ENCODE measurements around the gene CD9. TPM values are rescaled to one million over a fixed set of nuclear protein-coding genes. Genes with fewer than 3 reads are reported as not detected.
"Not testable (repeated sequence)": the region's sequence is repeated elsewhere in the genome, so short reads cannot be mapped to it uniquely, and the experiment has no call there.

CD9 gene
- total and polyA plus RNA-seq, 2 donors: 215 to 554 TPM

GRCh38 chr12:6199531-6200255, 507 bp upstream of the CD9 start:
- H3K4me1 ChIP-seq (ENCODE audit: insufficient read depth): no peaks in the 10 kb centered on the region
- no peak for DNase-seq (ENCODE audit: extremely low spot score)
- peak overlapping the region; percentile 93 for H3K27ac ChIP-seq (ENCODE audit: low read depth)
- no peaks in the 10 kb centered on the region for H3K36me3 ChIP-seq (ENCODE audit: insufficient read depth)
- WGBS: 4% methylated on average over 42 of the region's 42 CpGs
- peak overlapping the region; percentile 93 for H3K4me3 ChIP-seq (ENCODE audit: low read depth, low read length)

- Histone ChIP-seq H3K4me1 (ENCODE audit: insufficient read depth) (no peaks in the 10 kb centered on the region), H3K27ac (ENCODE audit: low read depth) (peak overlapping the region; percentile 88), H3K4me3 (ENCODE audit: low read depth, low read length) (peak overlapping the region; percentile 93), H3K36me3 (ENCODE audit: insufficient read depth) (no peaks in the 10 kb centered on the region)
- DNase-seq (ENCODE audit: extremely low spot score): no peak
- WGBS: 10% methylated on average over 15 of the region's 15 CpGs
Measured at GRCh38 chr12:6201213-6201608, 1.0 kb downstream of the CD9 start.

- H3K27ac ChIP-seq (ENCODE audit: low read depth): peak overlapping the region; percentile 24
- 74% methylated on average over 3 of the region's 3 CpGs for WGBS
- H3K36me3 ChIP-seq (ENCODE audit: insufficient read depth): no peaks in the 10 kb centered on the region
- no peaks in the 10 kb centered on the region for H3K4me1 ChIP-seq (ENCODE audit: insufficient read depth)
- DNase-seq (ENCODE audit: extremely low spot score): no peak
- peak overlapping the region; percentile 93 for H3K4me3 ChIP-seq (ENCODE audit: low read depth, low read length)
Measured at GRCh38 chr12:6201826-6202225, 1.6 kb downstream of the CD9 start.

GRCh38 chr12:6202304-6202703, 2.1 kb downstream of the CD9 start:
- 45% methylated on average over 6 of the region's 6 CpGs for WGBS
- H3K27ac ChIP-seq (ENCODE audit: low read depth): peak overlapping the region; percentile 24
- no peaks in the 10 kb centered on the region for H3K4me1 ChIP-seq (ENCODE audit: insufficient read depth)
- no peak for DNase-seq (ENCODE audit: extremely low spot score)
- H3K4me3 ChIP-seq (ENCODE audit: low read depth, low read length): peak overlapping the region; percentile 93
- H3K36me3 ChIP-seq (ENCODE audit: insufficient read depth): no peaks in the 10 kb centered on the region

GRCh38 chr12:6202846-6203245, 2.6 kb downstream of the CD9 start:
- Histone ChIP-seq H3K36me3 (ENCODE audit: insufficient read depth) (no peaks in the 10 kb centered on the region), H3K4me3 (ENCODE audit: low read depth, low read length) (no peak overlapping the region), H3K27ac (ENCODE audit: low read depth) (no peak overlapping the region), H3K4me1 (ENCODE audit: insufficient read depth) (no peaks in the 10 kb centered on the region)
- WGBS: 69% methylated on average over 3 of the region's 3 CpGs
- DNase-seq (ENCODE audit: extremely low spot score): no peak

- Histone ChIP-seq H3K36me3 (ENCODE audit: insufficient read depth) (no peaks in the 10 kb centered on the region), H3K4me3 (ENCODE audit: low read depth, low read length) (no peak overlapping the region), H3K27ac (ENCODE audit: low read depth) (peak overlapping the region; percentile 25), H3K4me1 (ENCODE audit: insufficient read depth) (no peaks in the 10 kb centered on the region)
- DNase-seq (ENCODE audit: extremely low spot score): no peak
- 87% methylated on average over 3 of the region's 3 CpGs for WGBS
Measured at GRCh38 chr12:6203601-6204000, 3.4 kb downstream of the CD9 start.

- H3K4me1 ChIP-seq (ENCODE audit: insufficient read depth): no peaks in the 10 kb centered on the region
- WGBS: 39% methylated on average over 5 of the region's 5 CpGs
- DNase-seq (ENCODE audit: extremely low spot score): no peak
- no peak overlapping the region for H3K4me3 ChIP-seq (ENCODE audit: low read depth, low read length)
- H3K27ac ChIP-seq (ENCODE audit: low read depth): peak overlapping the region; percentile 61
- H3K36me3 ChIP-seq (ENCODE audit: insufficient read depth): no peaks in the 10 kb centered on the region
Measured at GRCh38 chr12:6204533-6205143, 4.4 kb downstream of the CD9 start.

- no peak overlapping the region for H3K4me3 ChIP-seq (ENCODE audit: low read depth, low read length)
- H3K27ac ChIP-seq (ENCODE audit: low read depth): peak overlapping the region; percentile 61
- peaks cover 1% of the 10 kb centered on the region for H3K4me1 ChIP-seq (ENCODE audit: insufficient read depth)
- H3K36me3 ChIP-seq (ENCODE audit: insufficient read depth): no peaks in the 10 kb centered on the region
- 19% methylated on average over 8 of the region's 8 CpGs for WGBS
- no peak for DNase-seq (ENCODE audit: extremely low spot score)
Measured at GRCh38 chr12:6205144-6205539, 4.9 kb downstream of the CD9 start.

GRCh38 chr12:6205761-6206160, 5.6 kb downstream of the CD9 start:
- Histone ChIP-seq H3K4me3 (ENCODE audit: low read depth, low read length) (no peak overlapping the region), H3K36me3 (ENCODE audit: insufficient read depth) (no peaks in the 10 kb centered on the region), H3K4me1 (ENCODE audit: insufficient read depth) (peaks cover 1% of the 10 kb centered on the region), H3K27ac (ENCODE audit: low read depth) (peak overlapping the region; percentile 61)
- no peak for DNase-seq (ENCODE audit: extremely low spot score)
- 37% methylated on average over 2 of the region's 2 CpGs for WGBS

GRCh38 chr12:6206327-6206726, 6.1 kb downstream of the CD9 start:
- Histone ChIP-seq H3K27ac (ENCODE audit: low read depth) (no peak overlapping the region), H3K4me3 (ENCODE audit: low read depth, low read length) (no peak overlapping the region), H3K4me1 (ENCODE audit: insufficient read depth) (peaks cover 1% of the 10 kb centered on the region), H3K36me3 (ENCODE audit: insufficient read depth) (no peaks in the 10 kb centered on the region)
- DNase-seq (ENCODE audit: extremely low spot score): no peak
- 57% methylated on average over 4 of the region's 4 CpGs for WGBS

- no peak overlapping the region for H3K4me3 ChIP-seq (ENCODE audit: low read depth, low read length)
- H3K27ac ChIP-seq (ENCODE audit: low read depth): peak overlapping the region; percentile 16
- H3K4me1 ChIP-seq (ENCODE audit: insufficient read depth): peaks cover 1% of the 10 kb centered on the region
- H3K36me3 ChIP-seq (ENCODE audit: insufficient read depth): no peaks in the 10 kb centered on the region
- WGBS: 35% methylated on average over 9 of the region's 9 CpGs
- no peak for DNase-seq (ENCODE audit: extremely low spot score)
Measured at GRCh38 chr12:6207259-6207925, 7.2 kb downstream of the CD9 start.

- H3K36me3 ChIP-seq (ENCODE audit: insufficient read depth): no peaks in the 10 kb centered on the region
- H3K4me3 ChIP-seq (ENCODE audit: low read depth, low read length): no peak overlapping the region
- DNase-seq (ENCODE audit: extremely low spot score): no peak
- H3K4me1 ChIP-seq (ENCODE audit: insufficient read depth): peaks cover 1% of the 10 kb centered on the region
- WGBS: 70% methylated on average over 6 of the region's 6 CpGs
- no peak overlapping the region for H3K27ac ChIP-seq (ENCODE audit: low read depth)
Measured at GRCh38 chr12:6208130-6208529, 7.9 kb downstream of the CD9 start.

- DNase-seq (ENCODE audit: extremely low spot score); H3K36me3 ChIP-seq (ENCODE audit: insufficient read depth); H3K4me1 ChIP-seq (ENCODE audit: insufficient read depth); H3K27ac ChIP-seq (ENCODE audit: low read depth); H3K4me3 ChIP-seq (ENCODE audit: low read depth, low read length): not testable (repeated sequence)
- 71% methylated on average over 4 of the region's 4 CpGs for WGBS
Measured at GRCh38 chr12:6209428-6209827, 9.2 kb downstream of the CD9 start.

GRCh38 chr12:6211421-6211869, 11.2 kb downstream of the CD9 start:
- no peak for DNase-seq (ENCODE audit: extremely low spot score)
- Histone ChIP-seq H3K4me3 (ENCODE audit: low read depth, low read length) (no peak overlapping the region), H3K27ac (ENCODE audit: low read depth) (no peak overlapping the region), H3K36me3 (ENCODE audit: insufficient read depth) (no peaks in the 10 kb centered on the region), H3K4me1 (ENCODE audit: insufficient read depth) (peaks cover 1% of the 10 kb centered on the region)
- 30% methylated on average over 14 of the region's 14 CpGs for WGBS
